ENCODE measurements around the gene IL22.
"Not testable (repeated sequence)": the region's sequence is repeated elsewhere in the genome, so short reads cannot be mapped to it uniquely, and the experiment has no call there.

DNA sequence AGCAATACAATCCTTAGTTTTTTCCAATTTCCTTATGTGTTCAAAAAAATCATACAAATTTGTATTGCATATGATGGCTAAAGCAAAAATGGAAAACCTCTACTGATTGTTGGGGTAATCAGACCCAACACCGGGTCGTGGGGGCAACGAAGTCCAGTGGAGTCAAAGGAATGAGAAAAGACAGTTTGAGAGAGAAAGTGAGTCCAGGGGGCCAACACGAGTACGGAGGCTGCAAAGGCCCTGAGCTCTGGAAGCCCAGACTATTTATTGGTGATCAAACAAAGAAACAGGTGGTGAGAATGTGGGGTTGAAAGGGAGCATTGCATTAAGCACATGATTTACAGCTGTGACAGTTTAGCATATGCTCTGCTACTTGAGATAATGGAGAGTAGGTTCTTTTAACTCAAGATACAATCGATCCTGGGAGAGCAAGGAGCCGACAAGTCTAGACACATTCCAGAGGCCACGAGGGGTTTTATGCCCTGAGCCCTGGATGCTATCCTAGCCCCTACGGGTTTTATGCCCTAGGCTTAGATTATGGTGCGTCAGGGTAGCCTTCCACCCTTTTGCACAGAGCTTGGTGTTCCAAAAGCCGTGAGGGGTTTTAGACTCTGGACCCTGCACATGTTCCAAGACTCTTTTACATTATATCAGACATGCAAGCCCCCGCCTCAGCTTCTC lies 44.2 kb downstream of the IL22 start:
- TF ChIP-seq MAFK (IDR thresholded peaks at IDR 0.05; ENCODE audit: low read length); ZNF561 (CRISPR knock-in tag; conservative IDR thresholded peaks at IDR 0.05); BRF2 (IDR thresholded peaks at IDR 0.05; ENCODE audit: borderline replicate concordance, insufficient read depth, insufficient read length); ZNF175 (CRISPR knock-in tag; IDR thresholded peaks at IDR 0.05; ENCODE audit: low read depth); SMAD2 (IDR thresholded peaks at IDR 0.05; ENCODE audit: low read depth, low read length): not testable (repeated sequence)
- TF ChIP-seq, protein P1, sequence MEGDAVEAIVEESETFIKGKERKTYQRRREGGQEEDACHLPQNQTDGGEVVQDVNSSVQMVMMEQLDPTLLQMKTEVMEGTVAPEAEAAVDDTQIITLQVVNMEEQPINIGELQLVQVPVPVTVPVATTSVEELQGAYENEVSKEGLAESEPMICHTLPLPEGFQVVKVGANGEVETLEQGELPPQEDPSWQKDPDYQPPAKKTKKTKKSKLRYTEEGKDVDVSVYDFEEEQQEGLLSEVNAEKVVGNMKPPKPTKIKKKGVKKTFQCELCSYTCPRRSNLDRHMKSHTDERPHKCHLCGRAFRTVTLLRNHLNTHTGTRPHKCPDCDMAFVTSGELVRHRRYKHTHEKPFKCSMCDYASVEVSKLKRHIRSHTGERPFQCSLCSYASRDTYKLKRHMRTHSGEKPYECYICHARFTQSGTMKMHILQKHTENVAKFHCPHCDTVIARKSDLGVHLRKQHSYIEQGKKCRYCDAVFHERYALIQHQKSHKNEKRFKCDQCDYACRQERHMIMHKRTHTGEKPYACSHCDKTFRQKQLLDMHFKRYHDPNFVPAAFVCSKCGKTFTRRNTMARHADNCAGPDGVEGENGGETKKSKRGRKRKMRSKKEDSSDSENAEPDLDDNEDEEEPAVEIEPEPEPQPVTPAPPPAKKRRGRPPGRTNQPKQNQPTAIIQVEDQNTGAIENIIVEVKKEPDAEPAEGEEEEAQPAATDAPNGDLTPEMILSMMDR (IDR thresholded peaks at IDR 0.05 in 2 of 3, conservative IDR thresholded peaks at IDR 0.05 in 1 of 3; ENCODE audit: insufficient read depth in 2 of 3, low read depth in 1 of 3, low read length in 3 of 3) = not testable (repeated sequence)
